Upper lobe of left lung (tissue), 4 donors: ENCODE data around the gene KLLN.

Experiments
- CTCF ChIP-seq, 6 experiments: fragments of 450-650 bp in 4 of 6; fragments of 200-600 bp in 2 of 6; sonication (generic) in 2 of 6; IDR thresholded peaks; one replicate each; pipeline ENCODE4 v1.5.1; 2016 to 2019; ENCODE audit warnings: antibody characterized with exemption in 6 of 6
- EP300 ChIP-seq, 4 donors: sonication (generic); formaldehyde crosslinking; IDR thresholded peaks; one replicate each; pipeline ENCODE4 v1.5.1; 2017; ENCODE audit warnings: antibody characterized with exemption in 4 of 4, control low read depth in 2 of 4
- POLR2A ChIP-seq, 4 donors: fragments of 450-650 bp; IDR thresholded peaks; one replicate each; pipeline ENCODE4 v1.5.1; 2016 to 2017; ENCODE audit warnings: antibody characterized with exemption in 4 of 4, mild to moderate bottlenecking in 2 of 4
- POLR2AphosphoS5 ChIP-seq, 2 donors: sonication (generic); formaldehyde crosslinking; IDR thresholded peaks; one replicate each; pipeline ENCODE4 v1.5.1; 2017; ENCODE audit warnings: antibody characterized with exemption in 2 of 2

DNA sequence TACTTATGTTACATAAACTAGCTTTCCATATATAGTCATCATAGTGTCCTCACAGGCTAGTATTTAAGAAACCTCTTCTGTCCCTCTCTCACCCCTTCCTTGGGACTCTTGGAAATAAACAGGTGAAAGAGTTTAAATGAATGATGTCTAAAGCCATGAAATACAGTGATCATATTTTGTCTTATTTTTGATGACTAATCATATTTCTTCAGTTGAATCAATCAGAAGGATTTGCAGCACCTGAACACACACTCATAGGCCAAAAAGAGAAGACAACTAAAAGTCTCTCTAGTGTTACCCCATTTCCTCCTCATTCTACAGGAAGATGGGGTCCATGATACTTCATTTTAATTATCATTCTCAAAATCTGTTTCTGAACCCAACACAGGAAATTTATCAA lies 36.7 kb downstream of the KLLN start:
- TF ChIP-seq POLR2A (IDR thresholded peaks at IDR 0.05): no peak
- TF ChIP-seq CTCF (IDR thresholded peaks at IDR 0.05): no peak
- TF ChIP-seq EP300 (IDR thresholded peaks at IDR 0.05): no peak
- TF ChIP-seq POLR2AphosphoS5 (IDR thresholded peaks at IDR 0.05): no peak
